Urinary bladder (tissue), 4 donors: Measurements from ENCODE around the gene COX19. TPM values are rescaled to one million over a fixed set of nuclear protein-coding genes. Genes with fewer than 3 reads are reported as not detected.
"Not testable (repeated sequence)": the region's sequence is repeated elsewhere in the genome, so short reads cannot be mapped to it uniquely, and the experiment has no call there.

ENCODE experiments used
- DNase-seq: peaks from one replicate; pipeline ENCODE4 v3.0.0-alpha.2; 2015; ENCODE audit errors: extremely low spot score
- H3K27ac ChIP-seq: one replicate; pipeline ENCODE4 v1.5.1; 2013; ENCODE audit warnings: low read depth, mild to moderate bottlenecking, moderate library complexity
- H3K36me3 ChIP-seq: one replicate; pipeline ENCODE4 v1.6.1; 2013; ENCODE audit warnings: mild to moderate bottlenecking, moderate library complexity; ENCODE audit not compliant: insufficient read depth
- H3K4me1 ChIP-seq: one replicate; pipeline ENCODE4 v1.6.1; 2013; ENCODE audit warnings: mild to moderate bottlenecking, moderate library complexity; ENCODE audit not compliant: insufficient read depth
- H3K4me3 ChIP-seq: one replicate; pipeline ENCODE4 v1.5.1; 2013; ENCODE audit warnings: low read depth, low read length
- WGBS: extraction: QIAGEN DNeasy Blood & Tissue Kit; methylation state at CpG from one replicate; pipeline ENCODE4 v1.1.7; 2013; 5-methylcytosine and 5-hydroxymethylcytosine counted together
- polyA plus RNA-seq: library from polyadenylated mRNA; stranded (reverse); fragments of 200-250 nt; gene quantifications from one replicate; pipeline ENCODE4 v1.2.3, GENCODE V29; 2013
- total RNA-seq: library from RNA; depleted of rRNA; stranded (reverse); fragments of >200 nt; gene quantifications from one replicate; pipeline ENCODE4 v1.2.3, GENCODE V29; 2014
- donor health status: healthy with polysubstance abuse.
- donor health status: healthy.

Gene COX19
- total and polyA plus RNA-seq, 2 donors: 6.5 to 24.0 TPM

- no peaks in the 10 kb centered on the region for H3K36me3 ChIP-seq
- DNase-seq: no peak
- H3K27ac ChIP-seq: no peak overlapping the region
- H3K4me3 ChIP-seq: no peak overlapping the region
- no peaks in the 10 kb centered on the region for H3K4me1 ChIP-seq
- WGBS: 88% methylated on average over 37 of the region's 37 CpGs
These were observed 27.7 kb downstream of the COX19 start for GRCh38 chr7:947391-948210.

- Histone ChIP-seq H3K36me3 (no peaks in the 10 kb centered on the region), H3K4me1 (no peaks in the 10 kb centered on the region), H3K27ac (no peak overlapping the region), H3K4me3 (no peak overlapping the region)
- no peak for DNase-seq
- WGBS: 74% methylated on average over 29 of the region's 29 CpGs
These were observed 28.9 kb downstream of the COX19 start for GRCh38 chr7:946256-946996.

- H3K27ac ChIP-seq: peak overlapping the region; percentile 76
- peak; percentile 73 for DNase-seq
- 67% methylated on average over 30 of the region's 30 CpGs for WGBS
- no peak overlapping the region for H3K4me3 ChIP-seq
- H3K36me3 ChIP-seq: no peaks in the 10 kb centered on the region
- no peaks in the 10 kb centered on the region for H3K4me1 ChIP-seq
These were observed 29.6 kb downstream of the COX19 start for GRCh38 chr7:945556-946255.

GRCh38 chr7:945147-945555, 30.2 kb downstream of the COX19 start:
- peak overlapping the region; percentile 76 for H3K27ac ChIP-seq
- H3K4me3 ChIP-seq: no peak overlapping the region
- no peaks in the 10 kb centered on the region for H3K4me1 ChIP-seq
- H3K36me3 ChIP-seq: no peaks in the 10 kb centered on the region
- WGBS: 77% methylated on average over 13 of the region's 13 CpGs
- DNase-seq: no peak

- H3K36me3 ChIP-seq: no peaks in the 10 kb centered on the region
- 89% methylated on average over 5 of the region's 5 CpGs for WGBS
- H3K4me1 ChIP-seq: no peaks in the 10 kb centered on the region
- H3K27ac ChIP-seq: peak overlapping the region; percentile 76
- DNase-seq: no peak
- H3K4me3 ChIP-seq: no peak overlapping the region
These were observed 30.6 kb downstream of the COX19 start for GRCh38 chr7:944744-945143.

- H3K36me3 ChIP-seq, H3K4me3 ChIP-seq, DNase-seq, H3K4me1 ChIP-seq, H3K27ac ChIP-seq: not testable (repeated sequence)
- 83% methylated on average over 4 of the region's 4 CpGs for WGBS
These were observed 31.6 kb downstream of the COX19 start for GRCh38 chr7:943793-944192.

GRCh38 chr7:940599-941408, 34.5 kb downstream of the COX19 start:
- DNase-seq: no peak
- Histone ChIP-seq H3K4me1 (no peaks in the 10 kb centered on the region), H3K4me3 (no peak overlapping the region), H3K27ac (no peak overlapping the region), H3K36me3 (no peaks in the 10 kb centered on the region)
- WGBS: 69% methylated on average over 2 of the region's 2 CpGs

GRCh38 chr7:939843-940242, 35.5 kb downstream of the COX19 start:
- Histone ChIP-seq H3K4me3 (no peak overlapping the region), H3K27ac (no peak overlapping the region), H3K36me3 (no peaks in the 10 kb centered on the region), H3K4me1 (no peaks in the 10 kb centered on the region)
- DNase-seq: no peak
- WGBS: 93% methylated on average over 4 of the region's 4 CpGs

- H3K4me1 ChIP-seq: no peaks in the 10 kb centered on the region
- WGBS: 95% methylated on average over 27 of the region's 27 CpGs
- DNase-seq: no peak
- no peak overlapping the region for H3K27ac ChIP-seq
- H3K36me3 ChIP-seq: no peaks in the 10 kb centered on the region
- no peak overlapping the region for H3K4me3 ChIP-seq
These were observed 36.7 kb downstream of the COX19 start for GRCh38 chr7:938546-939185.

- Histone ChIP-seq H3K27ac (no peak overlapping the region), H3K36me3 (no peaks in the 10 kb centered on the region), H3K4me3 (no peak overlapping the region), H3K4me1 (no peaks in the 10 kb centered on the region)
- no peak for DNase-seq
- 89% methylated on average over 16 of the region's 16 CpGs for WGBS
These were observed 37.4 kb downstream of the COX19 start for GRCh38 chr7:937856-938484.

- DNase-seq: no peak
- WGBS: 79% methylated on average over 22 of the region's 22 CpGs
- H3K4me1 ChIP-seq: no peaks in the 10 kb centered on the region
- no peaks in the 10 kb centered on the region for H3K36me3 ChIP-seq
- H3K27ac ChIP-seq: no peak overlapping the region
- no peak overlapping the region for H3K4me3 ChIP-seq
These were observed 38.8 kb downstream of the COX19 start for GRCh38 chr7:936386-937054.

- no peak for DNase-seq
- 90% methylated on average over 28 of the region's 28 CpGs for WGBS
- H3K4me1 ChIP-seq: no peaks in the 10 kb centered on the region
These were observed 39.4 kb downstream of the COX19 start for GRCh38 chr7:935874-936385.

More at GRCh38 chr7:935874-936385, 39.4 kb downstream of the COX19 start:
- Histone ChIP-seq H3K36me3 (no peaks in the 10 kb centered on the region), H3K4me3 (no peak overlapping the region), H3K27ac (no peak overlapping the region)
